Stimulated activated CD4-positive, alpha-beta T cell treated with anti-CD3 and anti-CD28 coated beads, Interleukin-2, amount 100 ng/mL, for 48 hours (primary cell): ENCODE measurements around the gene MRPL12.

Experiments
- DNase-seq, 2 donors: peaks; one replicate each; pipeline ENCODE4 v3.0.0-alpha.2; 2020

MRPL12 gene

DNA sequence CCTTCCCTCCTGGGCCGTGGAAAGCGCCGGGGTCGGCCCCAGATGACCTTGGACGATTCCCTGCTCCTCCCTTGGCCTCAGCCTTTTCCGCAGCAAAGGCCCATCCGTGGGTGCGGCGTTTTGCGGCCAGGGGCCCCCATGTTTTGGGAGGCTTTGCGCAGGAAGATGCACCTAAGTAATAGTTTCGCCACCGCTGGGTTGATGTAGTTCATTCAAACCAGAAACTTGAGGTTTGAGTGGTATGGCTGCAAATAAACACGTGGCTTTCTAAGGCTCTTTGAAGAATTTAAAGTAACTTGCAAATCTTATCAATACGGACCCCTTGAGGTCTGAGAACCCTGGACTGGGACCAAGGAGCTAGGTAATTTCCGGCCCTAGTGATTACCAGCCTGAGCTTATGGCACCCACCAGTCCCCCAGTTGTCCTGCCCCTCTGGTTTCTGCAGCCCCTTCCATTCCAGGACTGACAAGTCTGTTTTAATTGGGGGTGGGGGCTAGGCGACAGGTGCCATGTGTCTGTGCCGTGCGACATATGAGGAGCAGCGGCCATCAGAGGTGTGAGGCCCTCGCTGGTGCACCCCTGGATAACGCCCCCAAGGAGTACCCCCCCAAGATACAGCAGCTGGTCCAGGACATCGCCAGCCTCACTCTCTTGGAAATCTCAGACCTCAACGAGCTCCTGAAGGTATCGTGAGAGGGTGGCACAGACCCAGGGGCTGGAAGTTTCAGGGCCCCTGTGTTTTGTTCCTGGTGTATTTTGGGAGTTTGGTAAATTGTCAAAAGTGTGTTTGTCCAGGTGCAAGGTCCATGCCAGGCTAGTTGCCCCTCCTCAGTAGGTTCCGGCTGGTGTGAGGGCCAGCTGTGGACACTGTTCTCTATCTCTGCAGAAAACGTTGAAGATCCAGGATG is 834 bp downstream of the MRPL12 start:
- DNase-seq, result no peak

DNA sequence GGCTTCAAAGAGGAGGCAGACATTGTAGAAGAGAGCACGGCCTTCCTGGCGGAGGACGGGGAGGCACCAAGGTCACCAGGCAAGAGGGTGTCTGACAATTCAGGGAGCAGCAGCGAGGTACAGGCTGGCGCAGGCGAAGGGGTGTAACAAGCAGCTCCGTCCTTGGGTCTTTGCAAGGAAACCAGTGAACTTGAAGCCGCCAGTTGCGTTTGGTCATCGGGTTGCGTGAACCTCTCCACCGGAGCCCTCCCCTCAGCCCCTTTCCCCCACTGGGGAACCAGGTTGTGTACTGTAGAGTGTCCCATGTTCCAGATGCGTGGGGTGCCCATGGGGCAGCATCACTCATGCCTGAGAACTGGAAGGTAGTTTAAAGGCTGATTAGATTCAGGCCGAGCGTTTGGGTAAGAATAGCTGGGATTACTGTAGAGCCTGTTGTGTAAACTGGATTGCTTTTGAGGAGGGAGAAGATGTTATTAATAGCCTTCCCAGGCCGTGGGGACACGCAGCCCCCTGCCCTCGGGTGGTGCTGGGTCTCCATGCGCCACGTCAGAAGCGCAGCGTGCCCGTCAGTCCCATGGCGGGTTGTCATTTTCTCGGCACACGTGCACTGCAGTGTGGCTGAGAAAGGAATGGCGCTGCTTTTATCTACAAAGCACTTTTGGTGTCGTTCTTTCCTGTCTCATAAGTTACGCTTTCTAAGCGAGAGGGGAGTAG is 2.5 kb downstream of the MRPL12 start:
- no peak for DNase-seq

DNA sequence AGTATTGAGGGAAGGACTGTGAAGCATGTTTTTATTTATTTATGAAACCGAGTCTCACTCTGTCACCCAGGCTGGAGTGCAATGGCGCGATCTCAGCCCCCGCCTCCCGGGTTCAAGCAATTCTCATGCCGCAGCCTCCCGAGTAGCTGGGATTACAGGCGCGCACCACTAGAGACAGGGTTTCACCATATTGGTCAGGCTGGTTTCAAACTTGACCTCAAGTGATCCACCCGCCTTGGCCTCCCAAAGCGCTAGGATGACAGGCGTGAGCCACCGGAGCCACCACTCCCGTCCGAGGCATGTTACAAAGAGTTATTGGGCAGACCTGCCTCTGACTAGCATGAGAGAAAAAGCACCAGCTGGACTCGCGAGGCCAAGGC is 3.1 kb downstream of the MRPL12 start:
- no peak for DNase-seq

DNA sequence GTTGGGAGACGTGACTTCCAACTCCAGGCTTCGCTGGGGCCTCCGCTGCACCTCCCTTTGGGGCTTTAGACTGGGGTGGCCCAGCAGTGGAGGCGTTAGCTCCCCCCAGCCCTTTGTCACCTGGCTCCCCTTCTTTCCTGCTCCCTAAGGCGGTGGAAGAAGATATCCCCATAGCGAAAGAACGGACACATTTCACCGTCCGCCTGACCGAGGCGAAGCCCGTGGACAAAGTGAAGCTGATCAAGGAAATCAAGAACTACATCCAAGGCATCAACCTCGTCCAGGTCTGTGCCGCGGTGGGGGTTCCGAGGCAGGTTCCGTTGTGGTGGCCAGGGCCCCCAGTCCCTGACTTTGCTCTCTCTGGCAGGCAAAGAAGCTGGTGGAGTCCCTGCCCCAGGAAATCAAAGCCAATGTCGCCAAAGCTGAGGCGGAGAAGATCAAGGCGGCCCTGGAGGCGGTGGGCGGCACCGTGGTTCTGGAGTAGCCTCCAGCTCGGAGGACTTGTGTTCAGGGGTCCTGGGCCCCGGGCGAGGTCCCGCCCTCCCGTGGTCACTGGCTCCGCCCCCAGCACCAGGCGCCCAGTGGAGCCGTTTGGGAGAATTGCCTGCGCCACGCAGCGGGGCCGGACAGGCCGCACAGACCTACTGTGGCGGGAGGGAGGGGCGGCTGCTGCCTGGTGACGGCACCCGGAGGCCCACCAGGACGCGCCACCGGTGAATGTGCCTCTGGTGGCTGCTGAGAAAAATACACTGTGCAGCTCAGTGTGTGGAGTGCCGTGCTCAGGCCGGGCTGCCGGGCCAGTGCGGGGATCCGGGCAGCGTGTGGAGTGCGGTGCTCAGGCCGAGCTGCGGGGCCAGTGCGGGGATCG is 3.8 kb downstream of the MRPL12 start:
- DNase-seq, result no peak

- no peak for DNase-seq
These were observed 4.8 kb downstream of the MRPL12 start for GRCh38 chr17:81707725-81708646.

GRCh38 chr17:81708739-81709185 is 5.6 kb downstream of the MRPL12 start:
- DNase-seq, result no peak

GRCh38 chr17:81710514-81711308 is 7.5 kb downstream of the MRPL12 start:
- DNase-seq, result no peak

DNA sequence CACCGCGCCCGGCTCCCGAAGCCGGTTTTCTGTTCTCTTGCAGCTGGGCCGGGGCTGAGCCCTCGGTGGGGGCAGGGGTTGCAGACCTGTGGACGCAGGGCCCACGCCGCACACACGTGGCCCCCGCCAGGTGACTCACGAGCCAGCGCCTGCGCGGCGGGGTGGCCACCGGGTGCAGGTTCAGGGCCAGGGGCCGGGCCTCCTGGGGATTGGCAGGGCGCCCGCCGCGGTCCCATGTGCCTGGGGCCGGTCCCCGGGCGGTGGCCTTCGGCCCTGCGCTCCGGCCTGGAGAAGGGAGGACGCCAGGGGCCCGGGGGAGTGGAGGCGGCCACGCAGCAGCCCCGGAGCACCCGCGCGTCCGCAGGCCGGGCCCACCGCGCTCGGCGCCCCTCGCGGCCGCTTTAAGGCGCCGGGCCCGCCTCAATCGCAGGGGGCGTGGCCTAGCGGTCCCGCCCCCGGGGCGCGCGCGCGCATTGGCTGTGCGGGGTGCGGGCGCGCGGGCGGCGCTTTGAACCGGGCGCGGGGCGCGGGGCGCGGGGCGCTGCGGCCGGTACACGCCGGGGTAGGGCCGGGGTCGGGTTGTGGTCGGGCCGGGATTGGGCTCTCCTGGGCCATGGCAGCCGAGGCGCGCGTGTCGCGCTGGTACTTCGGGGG is 8.8 kb downstream of the MRPL12 start, which contains the start of gene SLC25A10:
SLC25A10 (plus strand) TSS at position 471 of the 654 bp plus-strand sequence; CDS start at position 614, 143 bp downstream.
- DNase-seq, result peak; percentile 74 to 79

- DNase-seq, result peak in 1 of 2 donors; percentile 20
These were observed 9.4 kb downstream of the MRPL12 start for GRCh38 chr17:81712468-81713003.

DNA sequence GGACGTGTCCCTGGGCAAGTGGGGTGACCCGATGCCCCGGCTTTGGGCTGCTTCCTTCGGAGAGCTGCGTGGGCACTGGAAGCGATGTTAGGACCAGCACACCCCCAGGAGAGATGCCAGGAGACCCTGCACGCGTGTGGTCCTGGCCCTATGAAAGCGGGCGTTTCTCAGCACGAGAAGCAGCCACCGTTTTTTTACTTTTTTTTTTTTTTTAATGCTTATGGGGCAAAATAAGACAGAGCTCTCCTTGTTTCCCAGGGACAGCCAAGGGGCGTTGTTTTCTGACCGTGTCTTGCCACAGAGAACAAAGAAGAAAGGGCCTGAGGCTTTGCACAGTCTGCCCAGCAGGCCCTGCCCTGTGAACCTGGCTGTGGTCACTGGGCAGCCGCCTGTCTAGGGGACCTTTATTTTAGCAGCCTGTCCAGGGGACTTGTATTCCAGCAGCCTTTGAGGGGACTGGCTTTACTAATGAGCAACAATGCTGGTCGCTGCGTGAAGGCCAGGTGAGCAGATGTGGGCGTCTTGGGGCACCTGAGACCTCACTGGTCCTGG is 9.9 kb downstream of the MRPL12 start:
- DNase-seq, result no peak

GRCh38 chr17:81713556-81714411 is 10.6 kb downstream of the MRPL12 start:
- no peak for DNase-seq

GRCh38 chr17:81714412-81715106 is 11.4 kb downstream of the MRPL12 start:
- DNase-seq, result no peak

DNA sequence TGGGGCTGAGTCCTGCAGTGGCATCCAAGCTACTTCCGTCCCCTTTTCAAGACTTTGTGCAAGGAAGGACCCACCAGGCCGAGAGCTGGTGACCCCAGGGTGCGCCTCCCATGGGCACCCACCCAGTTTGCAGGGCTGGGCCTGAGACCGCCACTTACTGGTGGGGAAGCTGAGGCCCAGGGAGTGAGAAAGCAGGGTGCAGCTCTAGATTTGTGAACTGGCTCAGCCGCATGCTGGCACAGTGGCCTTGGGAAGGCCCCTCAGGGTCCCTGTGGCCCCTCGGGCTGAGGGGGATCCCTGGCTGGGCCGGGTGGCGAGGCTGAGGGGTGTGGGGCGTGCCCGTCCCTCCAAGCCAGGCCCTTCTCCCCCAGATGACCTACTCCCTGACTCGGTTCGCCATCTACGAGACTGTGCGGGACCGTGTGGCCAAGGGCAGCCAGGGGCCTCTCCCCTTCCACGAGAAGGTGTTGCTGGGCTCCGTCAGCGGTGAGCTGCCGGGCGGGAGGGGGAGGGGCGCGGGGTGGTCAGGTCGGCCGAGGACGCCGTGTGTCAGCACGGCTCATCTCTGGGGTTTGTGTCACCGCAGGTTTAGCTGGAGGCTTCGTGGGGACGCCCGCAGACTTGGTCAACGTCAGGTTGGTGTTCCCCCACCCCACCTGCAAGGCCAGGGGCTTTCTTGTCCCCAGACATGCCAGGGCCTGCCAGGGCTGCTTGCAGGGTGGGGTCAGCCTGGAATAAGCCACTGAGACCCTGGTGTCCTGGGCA is 12.1 kb downstream of the MRPL12 start:
- no peak for DNase-seq

- DNase-seq, result no peak
These were observed 12.9 kb downstream of the MRPL12 start for GRCh38 chr17:81715872-81716673.

DNA sequence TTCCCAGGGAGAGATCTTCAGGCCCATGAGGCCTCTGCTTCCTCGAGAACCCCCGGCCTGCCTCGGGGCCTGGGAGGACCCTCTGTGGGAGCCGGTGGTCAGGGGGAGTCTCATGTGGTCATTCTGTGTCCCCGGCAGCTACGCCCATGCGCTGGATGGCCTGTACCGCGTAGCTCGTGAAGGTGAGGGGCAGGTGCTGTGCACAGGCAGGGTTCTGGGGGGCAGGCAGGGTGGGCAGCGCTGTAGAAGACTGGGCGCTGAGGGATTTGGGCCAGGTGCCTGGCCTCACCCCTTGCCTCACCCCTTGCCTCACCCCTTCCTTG is 13.5 kb downstream of the MRPL12 start:
- DNase-seq, result no peak

- no peak for DNase-seq
These were observed 14.0 kb downstream of the MRPL12 start for GRCh38 chr17:81717049-81717765.
